H1 (cell line): ENCODE measurements around the gene RSAD2. TPM values are rescaled to one million over a fixed set of nuclear protein-coding genes. Genes with fewer than 3 reads are reported as not detected.

Experiments used
- KDM5A ChIP-seq: fragments of 200-600 bp; IDR thresholded peaks from 2 replicates; pipeline ENCODE4 v1.7.1; 2012; ENCODE audit warnings: mild to moderate bottlenecking, low read length, inconsistent platforms, mixed read lengths
- polyA plus RNA-seq, 7 experiments: library from polyadenylated mRNA; depleted of rRNA in 3 of 7; stranded (reverse) in 5 of 7; unstranded in 2 of 7; fragments of >200 nt in 5 of 7; fragments of 200-250 nt in 2 of 7; gene quantifications; 1 replicate in 5 of 7; 2 replicates in 1 of 7; 4 replicates in 1 of 7; pipeline versions ENCODE4 v1.2.1 to v1.2.3, GENCODE V29; 2011 to 2013; ENCODE audit warnings: missing spikeins in 2 of 7, mixed read lengths in 2 of 7
- total RNA-seq: library from RNA; stranded (reverse); fragmentation: NEBNext Ultra II Directional; extraction: Animal tissue kit (Norgen Biotek cat#: 25700); gene quantifications from 2 replicates; pipeline ENCODE4 v1.2.1, GENCODE V29; 2021

The RSAD2 gene
- total and polyA plus RNA-seq, 2 of the 8 experiments (the other 6 are each of a cell fraction or from before 2014, with no cell fraction given) = not detected

DNA sequence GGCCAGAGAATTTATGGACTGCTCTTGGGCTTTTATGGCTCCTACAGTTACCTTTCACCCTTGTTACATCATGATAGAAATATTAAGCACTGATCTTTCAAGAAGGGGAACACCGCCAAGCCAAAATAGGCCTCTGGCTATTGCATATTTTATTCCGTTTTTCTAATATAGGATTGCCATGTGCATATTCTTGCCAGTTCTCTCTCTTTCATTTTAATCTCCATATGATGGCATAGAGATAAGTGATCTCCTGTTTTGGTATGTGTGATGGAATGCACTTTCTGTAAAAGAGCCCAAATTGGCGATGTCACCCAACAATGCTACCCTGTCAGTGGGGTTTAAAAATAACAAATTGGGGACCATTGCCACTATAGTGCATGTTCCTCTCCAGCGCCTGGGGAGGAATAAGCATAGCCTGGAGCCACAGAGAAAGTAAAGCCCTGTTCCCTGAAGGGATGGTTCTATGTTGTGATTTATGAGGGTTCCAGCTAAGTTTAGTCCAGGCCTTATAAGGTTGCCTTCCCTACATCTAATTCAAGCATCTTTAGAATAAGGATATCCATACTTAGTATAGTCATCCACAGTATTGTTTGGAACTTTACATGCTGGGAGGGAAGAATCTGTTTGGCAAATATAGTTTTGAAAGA is 38.8 kb upstream of the RSAD2 start (continued):
- TF ChIP-seq KDM5A = no peak
